Measurements from ENCODE around the gene NUP50.

- TF ChIP-seq CTCF (conservative IDR thresholded peaks at IDR 0.05) (no peak), ZFX (IDR thresholded peaks at IDR 0.05) (no peak)
These were observed 13.6 kb upstream of the NUP50 start for GRCh38 chr22:45150139-45150538.
